ENCODE data around the gene COQ5.

The COQ5 gene

GRCh38 chr12:120457133-120457532, 71.8 kb downstream of the COQ5 start:
- in situ Hi-C loops (cut with MboI; ENCODE audit: low sequenced_read_pairs), result no loop called here

GRCh38 chr12:120455302-120455701, 73.7 kb downstream of the COQ5 start:
- in situ Hi-C loops (cut with MboI; ENCODE audit: low sequenced_read_pairs), result no loop called here

GRCh38 chr12:120453977-120454376, 75.0 kb downstream of the COQ5 start:
- in situ Hi-C loops (cut with MboI; ENCODE audit: low sequenced_read_pairs), result no loop called here
